Hematopoietic multipotent progenitor cell treated with erythropoietin and hydrocortisone succinate and interleukin-3 and kit ligand, for 6 days (in vitro differentiated cells): ENCODE results near the gene NEK2.
"Not testable (repeated sequence)": the region's sequence is repeated elsewhere in the genome, so short reads cannot be mapped to it uniquely, and the experiment has no call there.

Experiments
- DNase-seq: peaks from one replicate; pipeline ENCODE4 v3.0.0-alpha.2; 2015

NEK2 gene

DNA sequence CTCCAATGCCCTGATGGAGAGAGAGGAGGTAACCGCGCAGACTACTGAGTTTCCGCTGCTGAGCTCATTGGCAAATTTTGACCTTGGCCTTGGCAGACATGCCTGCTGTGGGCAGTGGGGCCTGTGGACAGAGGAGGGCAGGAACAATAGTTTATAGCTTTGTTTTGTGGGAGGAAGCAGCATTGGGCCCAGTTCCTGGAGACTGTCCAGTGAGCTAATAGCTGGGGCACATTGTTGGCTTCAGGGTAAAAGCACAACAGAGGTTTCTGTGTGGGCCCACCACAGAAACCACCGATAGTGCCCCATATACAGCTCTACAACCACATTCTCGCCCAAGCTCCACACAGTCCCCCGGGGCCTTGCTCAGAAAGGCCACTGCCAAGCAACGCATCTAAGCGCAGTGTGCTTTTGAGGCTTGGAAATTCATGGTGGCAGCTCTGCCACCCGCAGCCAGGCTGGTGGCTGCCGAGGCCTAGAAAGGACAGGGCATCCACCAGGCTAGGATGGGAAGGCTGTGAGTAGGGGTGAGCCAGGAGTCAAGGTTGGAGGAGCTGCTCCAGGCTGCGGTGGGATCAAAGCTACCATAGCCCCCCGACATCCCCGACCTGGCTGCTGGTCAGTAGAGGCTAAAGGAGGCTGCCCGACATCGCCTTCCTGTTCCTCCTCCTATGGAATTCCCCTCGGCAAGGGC is 43.2 kb downstream of the NEK2 start:
- DNase-seq: no peak

DNA sequence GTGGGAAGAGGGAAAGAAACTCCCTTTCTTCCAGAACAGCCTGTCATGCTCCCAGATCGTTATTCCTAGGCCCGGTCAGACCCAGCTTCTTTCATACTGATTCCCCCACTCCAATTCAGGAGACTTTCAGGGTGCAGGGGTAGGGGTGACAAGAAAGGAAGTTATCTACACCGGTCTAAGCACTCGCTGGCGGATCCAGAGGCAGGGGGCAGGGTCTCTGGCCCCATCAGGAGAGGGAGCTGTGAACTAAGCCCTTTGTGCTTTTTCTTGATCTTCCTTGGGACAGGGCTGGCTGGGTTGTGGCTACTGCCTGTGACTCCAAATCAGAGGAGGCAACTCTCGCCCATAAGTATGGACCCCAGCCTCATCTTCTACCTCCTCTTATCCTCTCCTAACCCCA is 44.3 kb downstream of the NEK2 start:
- no peak for DNase-seq

DNA sequence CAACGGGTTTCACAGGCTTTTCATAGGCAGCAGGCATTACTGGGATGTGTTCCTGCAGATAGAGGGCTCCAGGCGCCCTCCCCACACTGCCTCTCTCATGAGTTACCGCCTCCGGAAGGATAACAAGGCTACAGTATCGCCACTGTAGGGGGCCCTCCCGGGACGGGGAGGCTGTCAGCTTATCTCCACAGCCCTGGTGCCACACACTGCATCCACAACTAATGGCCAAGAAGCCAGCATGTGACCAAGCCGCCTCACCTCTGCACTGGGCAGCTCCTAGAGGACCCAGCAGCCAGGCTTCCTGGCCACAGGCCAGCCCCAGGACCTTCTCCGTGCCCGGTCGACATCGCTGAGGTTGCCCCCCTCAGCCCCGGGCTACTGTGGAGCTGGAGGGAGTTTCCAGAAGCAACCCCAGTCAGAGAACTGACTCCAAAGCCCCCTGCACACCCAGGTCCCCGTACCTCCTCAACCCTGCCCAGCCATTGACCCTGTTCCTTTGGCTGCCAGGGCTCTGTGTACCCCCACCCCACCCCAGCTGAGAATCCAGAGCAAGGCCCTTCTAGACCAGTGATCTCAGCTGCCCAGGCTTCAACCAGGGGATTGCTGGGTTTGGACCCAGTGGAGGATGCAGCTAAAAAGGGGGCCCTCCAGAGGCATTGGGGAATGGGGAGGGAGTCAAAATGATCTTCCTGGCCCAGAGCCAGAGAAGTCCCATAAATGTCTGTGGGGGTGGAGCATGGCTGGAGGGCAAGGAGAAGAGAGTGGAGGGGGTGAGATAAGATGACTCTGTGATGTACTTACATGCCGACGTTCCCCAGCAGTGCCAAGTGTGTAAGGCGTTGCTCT is 45.0 kb downstream of the NEK2 start:
- DNase-seq: peak; percentile 76

DNA sequence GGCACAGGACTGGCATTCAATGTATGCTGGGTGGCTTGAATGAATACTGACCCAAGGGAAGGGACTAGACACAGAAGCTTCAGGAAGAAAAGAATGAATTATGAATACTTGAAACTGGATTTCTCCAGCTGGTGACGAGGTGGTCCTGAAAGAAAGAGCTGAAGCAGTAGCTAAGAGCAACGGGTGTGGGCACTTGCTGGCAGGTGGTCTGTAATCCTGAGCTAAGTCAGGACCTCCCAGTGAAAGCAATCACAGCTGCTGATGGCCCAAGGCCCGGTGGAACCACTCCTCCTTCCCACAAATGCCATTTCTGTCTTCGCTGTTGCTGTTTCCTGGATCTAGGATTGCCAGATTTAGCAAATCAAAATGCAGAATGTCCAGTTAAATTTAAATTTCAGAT is 47.0 kb downstream of the NEK2 start:
- DNase-seq: no peak

DNA sequence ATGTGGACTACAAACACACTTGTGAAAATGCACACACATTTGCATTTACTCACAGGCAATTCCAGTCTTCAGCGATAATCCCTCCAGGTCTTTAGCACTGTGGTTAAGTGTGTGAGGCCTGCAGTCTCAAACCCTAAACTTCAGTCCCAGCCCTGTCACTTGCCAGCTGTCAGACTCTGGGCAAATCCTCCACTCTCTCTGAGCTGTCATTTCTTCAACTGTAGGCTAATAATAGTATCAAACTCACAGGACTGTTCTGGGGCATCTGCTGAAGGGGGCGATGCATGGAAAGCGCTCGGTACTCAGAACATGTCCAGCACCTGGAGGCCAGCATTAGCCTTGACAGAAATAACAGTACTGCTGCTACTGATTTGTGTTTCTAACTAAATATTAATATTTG is 48.2 kb downstream of the NEK2 start:
- no peak for DNase-seq

DNA sequence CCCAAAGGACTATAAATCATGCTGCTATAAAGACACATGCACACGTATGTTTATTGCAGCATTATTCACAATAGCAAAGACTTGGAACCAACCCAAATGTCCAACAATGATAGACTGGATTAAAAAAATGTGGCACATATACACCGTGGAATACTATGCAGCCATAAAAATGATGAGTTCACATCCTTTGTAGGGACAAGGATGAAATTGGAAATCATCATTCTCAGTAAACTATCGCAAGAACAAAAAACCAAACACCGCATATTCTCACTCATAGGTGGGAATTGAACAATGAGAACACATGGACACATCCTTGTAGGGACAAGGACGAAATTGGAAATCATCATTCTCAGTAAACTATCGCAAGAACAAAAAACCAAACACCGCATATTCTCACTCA is 49.6 kb downstream of the NEK2 start:
- not testable (repeated sequence) for DNase-seq

DNA sequence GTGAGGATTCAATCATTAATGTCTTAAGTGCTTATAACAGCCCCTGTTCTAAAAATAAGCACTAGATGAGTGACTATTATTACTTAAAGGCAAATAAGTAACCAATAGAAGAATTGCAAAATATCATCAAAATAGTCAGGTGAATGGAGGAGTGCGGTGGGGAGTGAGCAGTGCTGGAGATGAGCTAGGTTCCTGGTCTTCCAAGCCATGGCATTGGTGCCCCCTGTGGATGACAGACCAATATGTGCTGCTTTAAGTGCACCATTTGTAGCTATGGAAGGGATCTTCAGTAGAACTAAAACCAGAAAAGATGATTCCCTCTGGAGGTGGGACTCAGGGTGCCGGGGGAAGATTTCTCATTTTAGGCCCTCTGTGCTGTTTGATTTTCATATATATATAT is 50.4 kb downstream of the NEK2 start:
- DNase-seq: peak; percentile 79

DNA sequence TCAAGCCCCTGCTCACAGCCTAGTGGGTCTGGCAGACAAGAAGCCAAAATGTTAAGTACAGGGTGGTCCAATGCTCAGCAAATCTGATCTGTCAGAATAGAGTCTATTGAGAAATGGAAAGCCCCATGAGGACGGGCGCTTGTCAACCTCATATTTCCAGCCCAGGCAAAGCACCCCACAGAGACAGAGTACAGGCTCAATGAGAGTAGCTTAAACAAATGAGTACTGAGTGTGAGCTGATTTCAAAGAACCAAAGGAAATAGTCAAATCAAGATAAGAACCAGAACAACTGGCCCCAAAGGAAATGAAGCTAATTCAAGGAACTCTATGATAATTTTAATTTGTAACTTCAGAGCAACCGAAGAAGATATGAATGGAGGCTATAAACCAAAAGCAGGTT is 51.9 kb downstream of the NEK2 start:
- DNase-seq: peak; percentile 50

DNA sequence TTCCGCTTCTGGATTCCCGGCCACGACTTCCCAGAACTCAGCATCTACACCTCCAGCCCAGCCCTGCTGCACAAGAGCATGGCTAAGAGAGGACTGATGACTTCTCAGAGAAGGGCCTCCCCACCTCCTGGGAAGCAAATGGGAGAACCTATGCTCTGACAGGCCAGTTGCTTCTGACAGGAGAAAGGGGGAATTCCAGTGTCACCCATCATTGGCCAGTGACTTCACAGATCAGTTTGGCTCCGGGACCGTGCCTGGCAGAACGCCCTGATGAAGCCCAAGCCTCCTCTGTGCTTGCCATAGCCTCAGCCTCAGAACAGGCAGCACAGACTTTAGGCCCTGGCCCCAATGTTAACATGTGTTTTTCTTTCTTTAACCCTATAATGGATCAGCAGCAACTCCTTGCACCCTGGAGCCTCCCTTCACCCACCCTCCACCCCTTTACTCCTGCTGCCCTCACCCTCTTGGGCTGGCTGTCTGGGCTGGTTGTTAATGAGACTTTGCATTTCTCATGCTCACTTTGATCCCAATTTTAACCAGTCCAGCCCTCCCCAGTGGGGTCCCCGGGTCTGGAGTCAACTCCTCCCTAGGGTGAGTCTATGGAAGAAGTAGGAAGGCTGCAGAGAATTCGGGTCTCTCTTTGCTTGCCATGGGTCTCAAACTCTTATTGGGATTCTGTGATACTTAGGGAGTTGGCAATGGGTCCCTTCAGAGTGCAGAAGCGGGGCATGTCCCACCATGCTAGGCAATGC is 53.8 kb downstream of the NEK2 start:
- DNase-seq: no peak

DNA sequence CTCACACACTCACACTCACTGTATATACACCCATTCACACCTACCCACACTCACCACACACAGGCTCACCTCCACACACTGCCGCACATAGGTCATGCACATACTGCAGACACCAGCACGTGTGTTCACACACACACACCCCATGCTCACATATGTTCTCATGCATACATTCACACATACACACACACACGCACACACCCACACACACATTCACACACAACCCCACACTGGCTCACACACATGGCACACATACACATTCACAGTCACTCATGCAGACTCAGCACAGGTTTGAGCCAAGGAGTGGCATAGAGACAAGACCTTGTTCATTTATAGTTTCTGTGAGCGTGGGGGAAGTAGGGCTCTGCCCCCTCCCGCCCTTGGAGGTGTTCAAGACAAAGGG is 55.3 kb downstream of the NEK2 start:
- DNase-seq: no peak

DNA sequence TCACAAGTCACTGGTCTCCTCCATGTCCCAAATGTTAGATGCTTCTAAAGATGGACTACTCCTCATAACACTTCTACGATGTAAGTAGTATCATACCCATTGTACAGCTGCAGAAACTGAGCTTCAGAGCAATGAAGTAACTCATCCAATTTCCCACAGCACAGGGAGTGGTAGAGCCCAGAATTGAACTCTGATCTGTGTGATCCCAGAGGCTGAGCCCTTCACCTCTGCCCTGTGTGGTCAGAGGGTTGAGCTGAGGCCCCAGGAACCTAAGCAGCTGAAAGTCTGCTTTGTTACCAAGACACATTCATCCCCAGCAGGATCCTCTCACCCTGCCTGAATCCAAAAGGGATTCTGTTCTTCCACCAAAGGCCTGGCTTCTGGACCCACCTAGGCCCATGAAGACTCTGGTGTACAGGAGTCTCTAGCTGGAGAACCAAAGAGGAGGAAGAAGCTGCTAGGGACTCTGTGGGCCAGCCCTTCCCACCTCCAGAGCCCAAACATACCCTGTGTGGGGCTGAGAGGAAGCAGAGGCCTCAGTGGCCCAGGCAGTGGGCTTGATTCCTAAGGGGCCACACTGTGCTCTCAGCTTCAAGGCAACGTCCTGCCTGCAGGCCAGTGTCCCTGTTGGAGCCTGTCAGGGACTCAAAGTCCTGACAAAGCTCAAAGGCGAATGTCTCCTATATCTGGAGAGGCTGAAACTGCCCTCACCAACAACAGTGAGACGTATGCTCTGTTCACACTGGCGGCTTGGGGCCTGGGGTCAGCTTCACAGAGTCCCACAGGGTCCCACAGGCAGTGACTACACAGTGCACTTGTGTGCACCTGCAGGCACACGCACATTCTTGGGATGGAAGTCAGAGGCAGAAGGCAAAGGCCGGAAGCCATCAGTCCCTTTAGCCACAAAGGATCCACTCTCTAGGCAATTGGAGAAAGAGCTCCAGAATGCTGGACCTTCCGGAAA is 56.1 kb downstream of the NEK2 start:
- no peak for DNase-seq

DNA sequence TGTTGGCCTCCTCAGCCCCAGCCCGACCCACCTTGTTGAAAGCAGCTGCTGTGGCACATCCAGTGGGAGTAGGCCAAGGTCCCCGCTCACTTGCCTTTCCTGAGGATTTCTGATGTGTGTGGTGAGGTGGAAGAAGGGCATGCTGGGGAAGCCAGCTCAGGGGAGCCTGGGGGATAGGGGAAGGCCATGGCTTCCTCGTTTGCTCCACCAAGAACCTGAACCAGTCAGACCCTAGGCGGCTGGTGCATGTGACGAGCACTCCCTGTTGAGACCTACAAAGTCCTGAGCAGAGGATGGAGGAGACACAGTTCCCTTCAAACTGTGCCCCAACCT is 58.5 kb downstream of the NEK2 start:
- DNase-seq: no peak

DNA sequence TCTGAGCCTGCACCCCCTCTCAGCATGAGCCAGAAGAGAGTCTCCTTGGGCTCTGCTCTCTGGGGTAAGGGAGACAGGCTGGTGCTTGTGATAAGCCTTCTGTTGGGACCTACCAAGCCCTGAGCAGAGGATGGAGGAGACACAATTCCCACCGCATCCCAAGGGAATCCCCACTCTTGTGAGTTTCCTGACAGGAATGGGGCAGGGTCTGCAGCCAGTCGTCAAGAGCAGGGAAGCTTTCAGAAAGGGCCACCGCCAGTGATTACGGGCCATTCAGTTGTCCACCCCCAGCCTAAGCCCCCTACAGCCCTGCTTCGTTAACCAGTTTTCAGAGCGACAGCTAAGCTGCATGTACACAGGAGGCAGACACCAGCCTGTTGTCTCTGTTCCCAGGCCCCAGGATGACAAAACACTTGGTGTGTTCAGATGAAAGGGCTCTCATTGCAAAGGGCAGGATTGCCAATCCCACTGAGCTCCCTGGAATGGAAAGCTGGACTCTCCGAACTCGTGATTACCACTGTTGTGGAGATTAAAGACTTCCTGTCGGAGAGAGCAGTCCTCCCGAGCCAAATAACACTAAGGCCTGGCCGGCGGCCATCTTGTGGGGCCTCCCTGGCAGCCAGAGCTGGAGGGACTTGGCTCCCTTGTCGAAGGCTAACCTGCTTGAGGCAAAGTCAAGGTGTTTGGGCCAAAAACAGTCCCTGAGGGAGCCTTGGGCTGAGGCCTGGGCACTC is 59.0 kb downstream of the NEK2 start:
- DNase-seq: no peak

DNA sequence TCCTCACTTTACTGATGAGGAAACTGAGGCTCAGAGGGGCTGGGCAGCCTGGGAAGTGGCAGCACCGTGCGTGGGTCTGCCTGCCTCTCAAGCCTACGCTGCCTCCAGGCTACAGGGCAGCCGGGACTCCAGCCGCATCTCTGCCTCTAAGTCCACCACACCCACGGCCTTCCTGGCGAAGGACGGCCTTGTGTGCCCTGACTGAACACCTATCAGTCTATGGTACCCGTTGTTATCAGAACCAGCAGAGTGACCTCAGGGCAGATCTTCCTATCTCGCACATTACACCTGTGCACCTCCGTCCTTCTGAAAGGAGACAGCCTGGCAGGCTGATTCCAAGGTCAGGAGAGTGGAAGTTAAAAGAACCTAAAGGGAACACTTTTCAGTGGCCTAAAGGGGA is 60.8 kb downstream of the NEK2 start:
- DNase-seq: peak; percentile 71

DNA sequence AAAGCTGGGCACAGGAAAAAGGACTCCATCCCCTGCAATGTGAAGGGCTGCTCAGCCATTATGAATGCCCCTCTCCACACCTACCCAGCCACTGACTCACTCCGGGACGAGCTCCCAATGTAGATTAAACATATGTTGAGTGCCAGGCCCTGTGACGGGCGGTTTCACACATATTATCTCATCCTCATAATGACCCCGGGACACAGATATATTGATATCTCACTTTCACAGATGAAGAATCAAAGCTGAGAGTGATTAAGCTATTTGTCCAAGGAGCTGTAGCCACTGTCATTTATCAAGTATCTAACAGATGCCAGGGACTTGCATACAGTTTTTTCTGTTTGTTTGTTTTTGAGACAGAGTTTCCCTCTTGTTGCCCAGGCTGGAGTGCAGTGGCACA is 61.5 kb downstream of the NEK2 start:
- peak; percentile 94 for DNase-seq

DNA sequence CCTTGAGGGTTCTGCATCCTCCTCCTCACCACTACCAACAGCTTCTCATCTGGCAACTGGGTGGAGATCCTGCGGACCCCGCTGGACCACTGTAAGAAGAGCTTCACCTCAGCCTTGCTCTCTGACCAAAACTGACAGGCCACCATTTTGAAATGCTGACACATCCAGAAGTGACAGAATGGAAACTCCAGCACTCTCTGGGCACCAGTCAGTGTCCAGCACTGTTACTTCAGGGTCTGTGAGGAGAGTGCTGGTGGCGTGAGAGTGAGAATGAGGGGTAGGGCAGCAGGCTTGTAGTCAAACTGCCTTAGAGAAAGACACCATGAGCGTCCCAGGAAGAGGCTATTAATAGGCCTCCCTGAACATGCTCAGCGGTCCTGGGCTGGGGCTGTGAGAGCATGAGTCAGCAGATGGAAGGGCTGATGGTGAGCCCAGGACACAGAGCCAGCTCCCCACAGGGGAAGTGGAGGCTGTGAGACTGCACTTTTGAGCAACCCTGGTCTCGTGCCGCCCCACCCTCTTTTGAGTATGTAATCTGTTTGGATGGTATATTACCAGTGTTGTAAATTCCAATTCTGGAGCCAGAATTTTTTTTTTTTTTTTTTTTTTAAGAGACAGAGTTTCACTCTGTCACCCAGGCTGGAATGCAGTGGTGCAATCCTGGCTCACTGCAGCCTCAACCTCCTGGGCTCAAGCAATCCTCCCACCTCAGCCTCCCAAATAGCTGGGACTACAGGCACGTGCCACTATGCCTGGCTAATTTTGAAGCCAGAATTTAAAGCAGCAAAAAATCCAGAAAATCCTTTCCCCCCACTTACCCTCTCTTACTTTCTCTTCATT is 62.1 kb downstream of the NEK2 start:
- peak; percentile 96 for DNase-seq

DNA sequence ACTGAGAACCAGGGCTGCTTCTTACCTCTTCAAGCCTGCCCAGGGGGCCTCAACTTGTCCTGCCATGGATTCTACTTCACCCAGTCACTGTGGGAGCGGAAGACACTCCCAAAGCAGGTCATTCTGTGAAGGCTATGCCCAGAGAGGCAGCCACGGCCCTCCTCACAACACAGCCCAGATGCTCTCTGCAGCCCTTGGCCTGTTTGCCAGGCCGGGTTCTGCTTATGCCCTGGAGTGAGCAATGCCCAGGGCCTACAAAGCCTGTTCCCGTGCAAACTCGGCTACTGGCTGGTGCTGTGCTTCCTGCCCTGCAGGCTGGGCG is 62.7 kb downstream of the NEK2 start:
- DNase-seq: no peak
